Stimulated activated CD4-positive, alpha-beta T cell treated with anti-CD3 and anti-CD28 coated beads, Interleukin-15, amount 100 ng/mL, for 48 hours (primary cell): ENCODE data around the gene PIEZO2.

Experiments
- DNase-seq, 2 donors: peaks; one replicate each; pipeline ENCODE4 v3.0.0-alpha.2; 2020; ENCODE audit warnings: low read depth in 2 of 2

The PIEZO2 gene

GRCh38 chr18:11027862-11028261 is 121.5 kb downstream of the PIEZO2 start:
- no peak for DNase-seq

- no peak for DNase-seq
Measured at GRCh38 chr18:11025671-11026070, 123.7 kb downstream of the PIEZO2 start.

GRCh38 chr18:11024928-11025669 is 124.3 kb downstream of the PIEZO2 start:
- no peak for DNase-seq

- DNase-seq, result no peak
Measured at GRCh38 chr18:11021477-11021876, 127.9 kb downstream of the PIEZO2 start.

GRCh38 chr18:11020877-11021414 is 128.4 kb downstream of the PIEZO2 start:
- DNase-seq, result no peak

GRCh38 chr18:11020161-11020853 is 129.1 kb downstream of the PIEZO2 start:
- DNase-seq, result no peak

GRCh38 chr18:11019295-11020105 is 129.9 kb downstream of the PIEZO2 start:
- DNase-seq, result no peak

GRCh38 chr18:11009869-11010268 is 139.5 kb downstream of the PIEZO2 start:
- DNase-seq, result no peak

GRCh38 chr18:11009147-11009546 is 140.2 kb downstream of the PIEZO2 start:
- no peak for DNase-seq

- DNase-seq, result no peak
Measured at GRCh38 chr18:11008505-11008904, 140.9 kb downstream of the PIEZO2 start.

GRCh38 chr18:11005528-11005927 is 143.8 kb downstream of the PIEZO2 start:
- DNase-seq, result no peak

GRCh38 chr18:11004951-11005350 is 144.4 kb downstream of the PIEZO2 start:
- DNase-seq, result no peak

GRCh38 chr18:11004294-11004693 is 145.1 kb downstream of the PIEZO2 start:
- DNase-seq, result no peak

- no peak for DNase-seq
Measured at GRCh38 chr18:11002796-11003195, 146.6 kb downstream of the PIEZO2 start.

- DNase-seq, result no peak
Measured at GRCh38 chr18:11002277-11002676, 147.1 kb downstream of the PIEZO2 start.

- DNase-seq, result no peak
Measured at GRCh38 chr18:11000071-11000470, 149.3 kb downstream of the PIEZO2 start.

- no peak for DNase-seq
Measured at GRCh38 chr18:10997885-10998284, 151.5 kb downstream of the PIEZO2 start.

- no peak for DNase-seq
Measured at GRCh38 chr18:10995550-10995949, 153.8 kb downstream of the PIEZO2 start.

- DNase-seq, result no peak
Measured at GRCh38 chr18:10989486-10989885, 159.9 kb downstream of the PIEZO2 start.

GRCh38 chr18:10985689-10986088 is 163.7 kb downstream of the PIEZO2 start:
- DNase-seq, result no peak

- DNase-seq, result no peak
Measured at GRCh38 chr18:10979411-10979810, 170.0 kb downstream of the PIEZO2 start.

GRCh38 chr18:10977042-10977441 is 172.3 kb downstream of the PIEZO2 start:
- DNase-seq, result no peak
